DND-41 (cell line): ENCODE data around the gene ELP6.

Experiments
- ATAC-seq: fragments of 200-7000 bp; cut with Tn5 transposase; 3 replicates; pipeline ENCODE4 v1.9.1; 2021; ENCODE audit warnings: low read depth; ENCODE audit not compliant: insufficient read depth
- DNase-seq: peaks from one replicate; pipeline ENCODE4 v3.0.0-alpha.2; 2020
- H2AFZ ChIP-seq: 2 replicates; pipeline ENCODE4 v1.6.0; 2012; ENCODE audit warnings: low read depth, low read length
- H3K27ac ChIP-seq: 2 replicates; pipeline ENCODE4 v1.5.1; 2012; ENCODE audit warnings: low read length, inconsistent platforms
- H3K27me3 ChIP-seq: fragments of 200-600 bp; sonication (generic); 2 replicates; pipeline ENCODE4 v1.6.0; 2012; ENCODE audit warnings: low read length, mild to moderate bottlenecking, inconsistent platforms; ENCODE audit not compliant: insufficient read depth, poor library complexity
- H3K36me3 ChIP-seq: 2 replicates; pipeline ENCODE4 v1.5.1; 2012; ENCODE audit warnings: low read length, inconsistent platforms; ENCODE audit not compliant: insufficient read depth
- H3K4me1 ChIP-seq: 2 replicates; pipeline ENCODE4 v1.5.1; 2012; ENCODE audit warnings: mild to moderate bottlenecking, low read length; ENCODE audit not compliant: insufficient read depth
- H3K4me2 ChIP-seq: 2 replicates; pipeline ENCODE4 v1.6.0; 2012; ENCODE audit warnings: mild to moderate bottlenecking, moderate library complexity, low read length, inconsistent platforms; ENCODE audit not compliant: insufficient read depth
- H3K4me3 ChIP-seq, 2 experiments: fragments of 200-600 bp in 1 of 2; shearing (Covaris generic) in 1 of 2; 2 replicates each; pipeline ENCODE4 v1.5.1; 2012 to 2016; ENCODE audit warnings: inconsistent platforms in 2 of 2, low read length in 2 of 2, mild to moderate bottlenecking in 2 of 2, low read depth in 1 of 2, moderate library complexity in 1 of 2
- H3K79me2 ChIP-seq: 2 replicates; pipeline ENCODE4 v1.6.0; 2012; ENCODE audit warnings: low read length, inconsistent platforms; ENCODE audit not compliant: insufficient read depth
- H3K9ac ChIP-seq: 2 replicates; pipeline ENCODE4 v1.6.0; 2012; ENCODE audit warnings: low read depth, mild to moderate bottlenecking, inconsistent platforms, low read length, moderate library complexity
- H3K9me3 ChIP-seq: 2 replicates; pipeline ENCODE4 v1.5.1; 2012; ENCODE audit warnings: low read length, moderate library complexity, mild to moderate bottlenecking, inconsistent platforms; ENCODE audit not compliant: insufficient read depth, severe bottlenecking
- H4K20me1 ChIP-seq: 2 replicates; pipeline ENCODE4 v1.6.0; 2012; ENCODE audit warnings: low read length; ENCODE audit not compliant: insufficient read depth
- CTCF ChIP-seq: IDR thresholded peaks from 2 replicates; pipeline ENCODE4 v1.5.1; 2012; ENCODE audit warnings: borderline replicate concordance, low read length, moderate library complexity, mild to moderate bottlenecking; ENCODE audit not compliant: poor library complexity, severe bottlenecking; ENCODE audit errors: extremely low read depth
- EZH2 ChIP-seq: IDR thresholded peaks from 3 replicates; pipeline ENCODE4 v1.6.1; 2012; ENCODE audit warnings: borderline replicate concordance, low read depth, mild to moderate bottlenecking, moderate library complexity, low read length, inconsistent platforms; ENCODE audit not compliant: severe bottlenecking

The ELP6 gene

GRCh38 chr3:47536967-47537366, 23.5 kb upstream of the ELP6 start:
- Histone ChIP-seq H4K20me1 (no peaks in the 10 kb centered on the region), H3K36me3 (no peaks in the 10 kb centered on the region), H3K9me3 (no peaks in the 10 kb centered on the region), H3K4me2 (no peak overlapping the region), H3K9ac (no peak overlapping the region), H3K79me2 (no peaks in the 10 kb centered on the region), H3K27me3 (no peaks in the 10 kb centered on the region), H3K27ac (no peak overlapping the region), H2AFZ (no peak overlapping the region), H3K4me1 (no peaks in the 10 kb centered on the region), H3K4me3 (no peak overlapping the region)
- ATAC-seq = no peak
- TF ChIP-seq EZH2 = no peak
- TF ChIP-seq CTCF = no peak
- no peak for DNase-seq

GRCh38 chr3:47536221-47536891, 22.8 kb upstream of the ELP6 start:
- no peak overlapping the region for H2AFZ ChIP-seq
- no peak for ATAC-seq
- no peak overlapping the region for H3K4me3 ChIP-seq
- no peak for DNase-seq
- no peak overlapping the region for H3K4me2 ChIP-seq
- no peaks in the 10 kb centered on the region for H3K27me3 ChIP-seq
- no peaks in the 10 kb centered on the region for H3K9me3 ChIP-seq
- H3K36me3 ChIP-seq = no peaks in the 10 kb centered on the region
- no peak overlapping the region for H3K9ac ChIP-seq
- no peaks in the 10 kb centered on the region for H3K79me2 ChIP-seq
- H4K20me1 ChIP-seq = no peaks in the 10 kb centered on the region
- TF ChIP-seq EZH2 = no peak
- no peak for TF ChIP-seq CTCF
- H3K27ac ChIP-seq = no peak overlapping the region
- no peaks in the 10 kb centered on the region for H3K4me1 ChIP-seq

GRCh38 chr3:47533996-47534454, 20.5 kb upstream of the ELP6 start:
- H3K27ac ChIP-seq = no peak overlapping the region
- no peaks in the 10 kb centered on the region for H3K9me3 ChIP-seq
- H4K20me1 ChIP-seq = no peaks in the 10 kb centered on the region
- ATAC-seq (no peak), DNase-seq (no peak)
- no peak overlapping the region for H3K4me3 ChIP-seq
- H3K27me3 ChIP-seq = no peaks in the 10 kb centered on the region
- TF ChIP-seq EZH2 = no peak
- no peak for TF ChIP-seq CTCF
- H2AFZ ChIP-seq = no peak overlapping the region
- H3K9ac ChIP-seq = no peak overlapping the region
- no peaks in the 10 kb centered on the region for H3K79me2 ChIP-seq
- H3K4me1 ChIP-seq = no peaks in the 10 kb centered on the region
- H3K36me3 ChIP-seq = no peaks in the 10 kb centered on the region
- no peak overlapping the region for H3K4me2 ChIP-seq
